K562 (cell line): ENCODE data around the gene CDH1. TPM values are rescaled to one million over a fixed set of nuclear protein-coding genes. Genes with fewer than 3 reads are reported as not detected.

Experiments used
- CREM ChIP-seq: IDR thresholded peaks from 2 replicates; pipeline ENCODE4 v1.6.1; 2014; ENCODE audit warnings: antibody characterized with exemption, low read depth
- EP300 ChIP-seq: IDR thresholded peaks from 2 replicates; pipeline ENCODE4 v1.6.1; 2012; ENCODE audit warnings: low read length, improper control_type of control experiment
- GATAD2A ChIP-seq: fragments of 450-650 bp; IDR thresholded peaks from 2 replicates; pipeline ENCODE4 v1.6.1; 2017
- KDM1A ChIP-seq, 2 experiments: fragments of 450-650 bp; IDR thresholded peaks; 2 replicates each; pipeline ENCODE4 v1.6.1; 2016; ENCODE audit warnings: mild to moderate bottlenecking in 2 of 2
- NR2C2 ChIP-seq, 2 experiments: fragments of 200-800 bp in 1 of 2; sonication (Bioruptor generic) in 1 of 2; sonication (generic) in 1 of 2; formaldehyde crosslinking in 1 of 2; IDR thresholded peaks; 2 replicates each; pipeline versions ENCODE4 v1.6.1 to v1.8.0; 2016 to 2022; ENCODE audit warnings: mild to moderate bottlenecking in 1 of 2, missing compliant biosample characterization in 1 of 2, missing genetic modification characterization in 1 of 2, missing genetic modification reagents in 1 of 2
- NRF1 ChIP-seq, 2 experiments: fragments of 450-650 bp; IDR thresholded peaks in 1 of 2; conservative IDR thresholded peaks in 1 of 2; 2 replicates each; pipeline ENCODE4 v1.6.1; 2014; ENCODE audit warnings: mild to moderate bottlenecking in 2 of 2
- PHB ChIP-seq: fragments of 250-450 bp; sonication (Bioruptor Pico); IDR thresholded peaks from 2 replicates; pipeline ENCODE4 v1.5.0; 2021
- PHF8 ChIP-seq: fragments of 200-600 bp; sonication (generic); IDR thresholded peaks from 2 replicates; pipeline ENCODE4 v1.6.1; 2012; ENCODE audit warnings: mixed run types, mild to moderate bottlenecking, inconsistent platforms, low read length, moderate library complexity, borderline replicate concordance
- RBM17 ChIP-seq: fragments of 200-400 bp; formaldehyde crosslinking; IDR thresholded peaks from 2 replicates; pipeline ENCODE4 v1.6.1; 2017; ENCODE audit warnings: low read depth, mild to moderate bottlenecking, low read length, borderline replicate concordance
- RCOR1 ChIP-seq, 2 experiments: IDR thresholded peaks; 2 replicates each; pipeline ENCODE4 v1.6.1; 2012; ENCODE audit warnings: low read depth in 2 of 2, low read length in 2 of 2, borderline replicate concordance in 1 of 2, improper control_type of control experiment in 1 of 2
- TARDBP ChIP-seq: fragments of 450-650 bp; IDR thresholded peaks from 2 replicates; pipeline ENCODE4 v1.6.1; 2016
- TRIM24 ChIP-seq, 2 experiments: fragments of 450-650 bp; IDR thresholded peaks; 2 replicates each; pipeline ENCODE4 v1.6.1; 2016
- ZBTB7A ChIP-seq: IDR thresholded peaks from 2 replicates; pipeline ENCODE4 v1.6.1; 2011; ENCODE audit warnings: low read depth, mild to moderate bottlenecking, low read length, moderate library complexity, borderline replicate concordance; ENCODE audit not compliant: control insufficient read depth
- ZEB2 ChIP-seq: fragments of 450-650 bp; IDR thresholded peaks from 2 replicates; pipeline ENCODE4 v1.6.1; 2016
- ZNF644 ChIP-seq: fragments of 200-800 bp; sonication (Bioruptor generic); IDR thresholded peaks from 2 replicates; pipeline ENCODE4 v1.6.1; 2016; ENCODE audit warnings: low read depth, missing genetic modification characterization, missing compliant biosample characterization
- polyA plus RNA-seq, 8 experiments: library from polyadenylated mRNA; depleted of rRNA in 4 of 8; stranded (reverse) in 5 of 8; unstranded in 3 of 8; fragments of >200 nt; fragmentation: Nextera tagmentation in 2 of 8; fragmentation: Illumina TruSeq in 1 of 8; extraction: Ambion mirVana in 2 of 8; extraction: Trizol in 1 of 8; gene quantifications; 2 replicates each; pipeline versions ENCODE4 v1.2.1 to v1.2.3, GENCODE V29; 2011 to 2014; ENCODE audit warnings: inconsistent platforms in 1 of 8, missing spikeins in 1 of 8
- total RNA-seq, 7 experiments: library from RNA; depleted of rRNA in 6 of 7; stranded (reverse); fragments of >200 nt in 6 of 7; fragmentation: Illumina TruSeq in 2 of 7; extraction: Trizol in 2 of 7; gene quantifications; 2 replicates each; pipeline versions ENCODE4 v1.2.1 to v1.2.3, GENCODE V29; 2011 to 2021; ENCODE audit warnings: low replicate concordance in 1 of 7
- TF ChIP-seq, protein P1 (sequence below): sonication (generic); formaldehyde crosslinking; IDR thresholded peaks from 2 replicates; pipeline ENCODE4 v1.8.0; 2022; ENCODE audit warnings: mild to moderate bottlenecking, missing genetic modification reagents, borderline replicate concordance
- TF ChIP-seq, protein P2 (sequence below): sonication (generic); formaldehyde crosslinking; IDR thresholded peaks from 2 replicates; pipeline ENCODE4 v1.8.1; 2023; ENCODE audit warnings: mild to moderate bottlenecking, missing genetic modification reagents
- TF ChIP-seq, protein P3 (sequence below): fragments of 450-650 bp; IDR thresholded peaks from 2 replicates; pipeline ENCODE4 v1.6.1; 2016
- TF ChIP-seq, protein P4 (sequence below): sonication (generic); formaldehyde crosslinking; IDR thresholded peaks from 2 replicates; pipeline ENCODE4 v1.8.1; 2023; ENCODE audit warnings: mild to moderate bottlenecking, missing genetic modification reagents
- TF ChIP-seq, protein P5 (sequence below): fragments of 450-650 bp; IDR thresholded peaks from 2 replicates; pipeline ENCODE4 v1.6.1; 2016; ENCODE audit warnings: low read depth, mild to moderate bottlenecking, moderate library complexity

CDH1 gene
- total and polyA plus RNA-seq, 9 of the 15 experiments (the other 6 are each of a cell fraction or from before 2014, with no cell fraction given), result 0.01 to 0.69 TPM; not detected in 7

DNA sequence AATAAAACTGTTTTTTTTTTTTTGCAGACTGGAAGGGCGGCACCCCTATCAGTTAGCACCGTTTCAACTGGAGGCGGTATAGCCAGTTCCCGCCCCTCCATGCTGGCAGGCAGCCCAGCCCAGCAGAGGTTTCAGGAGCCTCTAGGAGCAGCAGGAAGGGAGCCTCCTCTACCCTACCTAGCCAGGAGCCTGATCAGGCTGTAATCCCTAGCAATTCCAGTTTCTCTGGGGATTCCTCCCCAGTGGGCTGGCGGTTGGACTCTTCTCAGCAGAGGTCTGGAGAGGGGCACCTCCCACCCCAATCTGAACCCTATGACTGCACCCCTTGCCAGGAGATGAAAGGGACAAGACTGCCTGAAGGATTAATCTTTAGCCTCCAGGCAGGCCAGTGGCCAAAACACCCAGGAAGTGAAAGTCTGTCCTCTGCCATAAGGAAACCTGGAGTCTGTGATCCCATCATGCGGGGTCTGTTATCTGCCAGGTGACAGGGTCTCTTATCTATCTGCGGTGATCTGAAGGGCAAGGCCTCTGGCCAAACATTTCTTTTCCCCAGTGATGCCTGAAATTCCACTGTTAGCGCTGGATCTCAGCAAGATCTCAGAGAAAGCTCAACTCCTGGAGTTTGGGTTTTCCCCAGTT lies 4.9 kb upstream of the CDH1 start (continued):
- TF ChIP-seq, protein P1, sequence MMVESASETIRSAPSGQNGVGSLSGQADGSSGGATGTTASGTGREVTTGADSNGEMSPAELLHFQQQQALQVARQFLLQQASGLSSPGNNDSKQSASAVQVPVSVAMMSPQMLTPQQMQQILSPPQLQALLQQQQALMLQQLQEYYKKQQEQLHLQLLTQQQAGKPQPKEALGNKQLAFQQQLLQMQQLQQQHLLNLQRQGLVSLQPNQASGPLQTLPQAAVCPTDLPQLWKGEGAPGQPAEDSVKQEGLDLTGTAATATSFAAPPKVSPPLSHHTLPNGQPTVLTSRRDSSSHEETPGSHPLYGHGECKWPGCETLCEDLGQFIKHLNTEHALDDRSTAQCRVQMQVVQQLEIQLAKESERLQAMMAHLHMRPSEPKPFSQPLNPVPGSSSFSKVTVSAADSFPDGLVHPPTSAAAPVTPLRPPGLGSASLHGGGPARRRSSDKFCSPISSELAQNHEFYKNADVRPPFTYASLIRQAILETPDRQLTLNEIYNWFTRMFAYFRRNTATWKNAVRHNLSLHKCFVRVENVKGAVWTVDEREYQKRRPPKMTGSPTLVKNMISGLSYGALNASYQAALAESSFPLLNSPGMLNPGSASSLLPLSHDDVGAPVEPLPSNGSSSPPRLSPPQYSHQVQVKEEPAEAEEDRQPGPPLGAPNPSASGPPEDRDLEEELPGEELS (CRISPR knock-in tag), result no peak
- TF ChIP-seq NR2C2 (CRISPR knock-in tag; IDR thresholded peaks at IDR 0.05), result no peak
- peak; percentile 47; the same call in 1 of the 2 replicates for TF ChIP-seq NR2C2 (tag; IDR thresholded peaks at IDR 0.05)
- TF ChIP-seq TRIM24 (IDR thresholded peaks at IDR 0.05), result no peak; a peak in 2 of 4 replicates
- TF ChIP-seq KDM1A (IDR thresholded peaks at IDR 0.05), result peak; percentile 70 to 74; a peak in 3 of 4 replicates
- peak; percentile 56; the same call in 1 of the 2 replicates for TF ChIP-seq ZBTB7A
- TF ChIP-seq, protein P2, sequence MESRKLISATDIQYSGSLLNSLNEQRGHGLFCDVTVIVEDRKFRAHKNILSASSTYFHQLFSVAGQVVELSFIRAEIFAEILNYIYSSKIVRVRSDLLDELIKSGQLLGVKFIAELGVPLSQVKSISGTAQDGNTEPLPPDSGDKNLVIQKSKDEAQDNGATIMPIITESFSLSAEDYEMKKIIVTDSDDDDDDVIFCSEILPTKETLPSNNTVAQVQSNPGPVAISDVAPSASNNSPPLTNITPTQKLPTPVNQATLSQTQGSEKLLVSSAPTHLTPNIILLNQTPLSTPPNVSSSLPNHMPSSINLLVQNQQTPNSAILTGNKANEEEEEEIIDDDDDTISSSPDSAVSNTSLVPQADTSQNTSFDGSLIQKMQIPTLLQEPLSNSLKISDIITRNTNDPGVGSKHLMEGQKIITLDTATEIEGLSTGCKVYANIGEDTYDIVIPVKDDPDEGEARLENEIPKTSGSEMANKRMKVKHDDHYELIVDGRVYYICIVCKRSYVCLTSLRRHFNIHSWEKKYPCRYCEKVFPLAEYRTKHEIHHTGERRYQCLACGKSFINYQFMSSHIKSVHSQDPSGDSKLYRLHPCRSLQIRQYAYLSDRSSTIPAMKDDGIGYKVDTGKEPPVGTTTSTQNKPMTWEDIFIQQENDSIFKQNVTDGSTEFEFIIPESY (CRISPR knock-in tag), result no peak
- TF ChIP-seq TARDBP, result no peak
- peak; percentile 42; the same call in 1 of the 2 replicates for TF ChIP-seq GATAD2A
- TF ChIP-seq, protein P3, sequence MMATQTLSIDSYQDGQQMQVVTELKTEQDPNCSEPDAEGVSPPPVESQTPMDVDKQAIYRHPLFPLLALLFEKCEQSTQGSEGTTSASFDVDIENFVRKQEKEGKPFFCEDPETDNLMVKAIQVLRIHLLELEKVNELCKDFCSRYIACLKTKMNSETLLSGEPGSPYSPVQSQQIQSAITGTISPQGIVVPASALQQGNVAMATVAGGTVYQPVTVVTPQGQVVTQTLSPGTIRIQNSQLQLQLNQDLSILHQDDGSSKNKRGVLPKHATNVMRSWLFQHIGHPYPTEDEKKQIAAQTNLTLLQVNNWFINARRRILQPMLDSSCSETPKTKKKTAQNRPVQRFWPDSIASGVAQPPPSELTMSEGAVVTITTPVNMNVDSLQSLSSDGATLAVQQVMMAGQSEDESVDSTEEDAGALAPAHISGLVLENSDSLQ, result no peak
- TF ChIP-seq ZNF644, result 0 out of 2 replicates have a peak, but pooled peaks have one; percentile 21
- peak; percentile 9; the same call in 1 of the 2 replicates for TF ChIP-seq PHF8
- no peak for TF ChIP-seq NRF1 (conservative IDR thresholded peaks at IDR 0.05 in 1 of 2, IDR thresholded peaks at IDR 0.05 in 1 of 2)
- no peak for TF ChIP-seq RBM17
- peak; percentile 93 for TF ChIP-seq ZEB2
- TF ChIP-seq EP300, result peak; percentile 72
- no peak for TF ChIP-seq PHB (CRISPR knock-in tag)
- TF ChIP-seq, protein P4, sequence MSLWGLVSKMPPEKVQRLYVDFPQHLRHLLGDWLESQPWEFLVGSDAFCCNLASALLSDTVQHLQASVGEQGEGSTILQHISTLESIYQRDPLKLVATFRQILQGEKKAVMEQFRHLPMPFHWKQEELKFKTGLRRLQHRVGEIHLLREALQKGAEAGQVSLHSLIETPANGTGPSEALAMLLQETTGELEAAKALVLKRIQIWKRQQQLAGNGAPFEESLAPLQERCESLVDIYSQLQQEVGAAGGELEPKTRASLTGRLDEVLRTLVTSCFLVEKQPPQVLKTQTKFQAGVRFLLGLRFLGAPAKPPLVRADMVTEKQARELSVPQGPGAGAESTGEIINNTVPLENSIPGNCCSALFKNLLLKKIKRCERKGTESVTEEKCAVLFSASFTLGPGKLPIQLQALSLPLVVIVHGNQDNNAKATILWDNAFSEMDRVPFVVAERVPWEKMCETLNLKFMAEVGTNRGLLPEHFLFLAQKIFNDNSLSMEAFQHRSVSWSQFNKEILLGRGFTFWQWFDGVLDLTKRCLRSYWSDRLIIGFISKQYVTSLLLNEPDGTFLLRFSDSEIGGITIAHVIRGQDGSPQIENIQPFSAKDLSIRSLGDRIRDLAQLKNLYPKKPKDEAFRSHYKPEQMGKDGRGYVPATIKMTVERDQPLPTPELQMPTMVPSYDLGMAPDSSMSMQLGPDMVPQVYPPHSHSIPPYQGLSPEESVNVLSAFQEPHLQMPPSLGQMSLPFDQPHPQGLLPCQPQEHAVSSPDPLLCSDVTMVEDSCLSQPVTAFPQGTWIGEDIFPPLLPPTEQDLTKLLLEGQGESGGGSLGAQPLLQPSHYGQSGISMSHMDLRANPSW, result no peak
- TF ChIP-seq, protein P5, sequence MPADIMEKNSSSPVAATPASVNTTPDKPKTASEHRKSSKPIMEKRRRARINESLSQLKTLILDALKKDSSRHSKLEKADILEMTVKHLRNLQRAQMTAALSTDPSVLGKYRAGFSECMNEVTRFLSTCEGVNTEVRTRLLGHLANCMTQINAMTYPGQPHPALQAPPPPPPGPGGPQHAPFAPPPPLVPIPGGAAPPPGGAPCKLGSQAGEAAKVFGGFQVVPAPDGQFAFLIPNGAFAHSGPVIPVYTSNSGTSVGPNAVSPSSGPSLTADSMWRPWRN, result no peak
- TF ChIP-seq RCOR1 (IDR thresholded peaks at IDR 0.05; ENCODE audit: borderline replicate concordance in 1 of 2, low read depth in 2 of 2, low read length in 2 of 2), result peak in 1 of 2 experiments; percentile 51; a peak in 2 of 4 replicates
- TF ChIP-seq CREM, result 0 out of 2 replicates have a peak, but pooled peaks have one; percentile 6
